DLD1 (cell line): ENCODE data around the gene TNFRSF8.

Experiments
- in situ Hi-C: cut with HindIII; loops from 2 replicates; pipeline ENCODE4 v1.10.0; 2017; ENCODE audit warnings: low sequenced_read_pairs

TNFRSF8 gene

DNA sequence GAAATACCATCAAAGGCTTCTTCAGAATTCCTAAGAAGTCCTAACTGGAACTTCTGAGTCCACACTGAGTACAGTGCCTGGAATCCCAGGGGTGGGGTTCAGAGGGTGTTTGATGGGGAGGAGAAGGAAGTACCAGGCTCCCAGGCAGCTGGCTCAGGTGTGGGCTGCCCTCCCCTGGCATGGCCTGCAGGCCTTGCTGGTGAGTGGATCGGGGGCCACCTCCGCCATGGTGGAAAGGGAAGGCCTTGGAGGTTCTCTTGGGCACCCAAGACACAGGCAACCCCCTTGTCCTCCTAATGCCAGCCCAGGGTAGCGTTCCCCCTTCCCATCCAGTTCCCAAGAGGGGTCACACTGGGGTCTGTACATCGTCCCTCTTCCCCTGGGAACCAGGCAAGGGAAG is 76.9 kb downstream of the TNFRSF8 start:
- in situ Hi-C loops: no loop called here

DNA sequence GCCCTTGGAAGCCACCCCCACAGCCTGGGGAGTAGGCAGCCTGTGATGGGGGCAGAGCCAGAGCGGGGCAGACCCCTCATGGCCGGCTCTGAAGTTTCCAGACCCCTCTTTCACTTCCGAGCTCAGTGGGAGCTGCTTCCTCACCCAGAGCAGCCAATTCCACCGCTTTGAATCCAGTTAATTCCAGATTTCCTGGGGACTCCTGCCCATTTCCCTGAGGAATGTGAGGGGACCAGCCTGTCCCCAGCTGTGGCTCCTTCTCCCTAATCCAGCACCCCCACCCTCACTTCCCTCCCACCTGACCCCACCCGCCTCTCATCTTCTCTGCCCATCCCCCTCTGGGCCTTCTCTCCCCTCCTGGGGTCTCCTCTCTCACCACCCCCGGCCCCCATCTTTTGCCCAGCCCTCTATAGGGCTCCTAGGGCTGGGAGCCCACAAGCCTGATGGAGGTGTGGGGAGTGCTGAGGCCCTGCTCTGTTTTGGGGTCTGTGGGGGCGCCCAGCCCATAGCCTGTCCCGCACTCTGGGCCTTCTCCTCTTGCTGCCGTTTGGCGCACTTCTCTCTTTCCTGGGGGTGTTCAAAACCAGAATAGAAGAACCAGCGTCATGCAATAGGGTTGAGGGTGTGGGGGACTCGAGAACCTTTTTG is 77.5 kb downstream of the TNFRSF8 start:
- in situ Hi-C loops: no loop called here

DNA sequence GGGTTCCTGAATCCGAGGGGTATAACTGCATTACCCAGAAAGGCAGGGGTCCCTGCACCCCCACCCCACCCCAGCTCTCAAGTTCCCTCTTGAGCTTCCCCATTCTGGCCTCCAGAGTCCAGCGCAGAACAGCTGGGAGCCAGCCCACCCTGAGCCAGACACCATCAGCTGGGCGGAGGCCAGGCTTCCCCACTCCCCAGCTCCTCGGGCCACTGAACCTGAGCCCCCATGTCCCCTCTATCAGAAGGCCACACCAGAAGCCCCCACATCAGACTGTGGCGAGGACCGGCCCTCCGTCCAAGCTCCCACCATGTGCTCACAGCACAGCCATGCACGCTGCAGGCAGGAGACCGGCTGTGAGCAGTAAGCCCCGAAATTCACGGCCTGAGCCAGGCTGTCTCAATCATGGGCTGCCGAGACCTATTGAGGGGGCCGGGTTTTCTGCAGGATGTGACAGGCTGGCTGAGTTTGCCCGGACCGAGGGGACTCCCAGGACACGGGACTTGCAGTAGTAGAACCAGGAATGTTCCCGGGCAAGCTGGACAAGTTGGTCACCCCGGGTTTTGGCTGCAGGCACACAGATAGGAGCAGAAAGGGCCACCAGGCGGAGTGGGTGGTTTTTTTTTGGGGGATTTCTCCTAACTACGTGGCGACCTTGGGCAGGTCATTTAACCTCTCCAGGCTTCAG is 78.2 kb downstream of the TNFRSF8 start:
- in situ Hi-C loops: no loop called here

DNA sequence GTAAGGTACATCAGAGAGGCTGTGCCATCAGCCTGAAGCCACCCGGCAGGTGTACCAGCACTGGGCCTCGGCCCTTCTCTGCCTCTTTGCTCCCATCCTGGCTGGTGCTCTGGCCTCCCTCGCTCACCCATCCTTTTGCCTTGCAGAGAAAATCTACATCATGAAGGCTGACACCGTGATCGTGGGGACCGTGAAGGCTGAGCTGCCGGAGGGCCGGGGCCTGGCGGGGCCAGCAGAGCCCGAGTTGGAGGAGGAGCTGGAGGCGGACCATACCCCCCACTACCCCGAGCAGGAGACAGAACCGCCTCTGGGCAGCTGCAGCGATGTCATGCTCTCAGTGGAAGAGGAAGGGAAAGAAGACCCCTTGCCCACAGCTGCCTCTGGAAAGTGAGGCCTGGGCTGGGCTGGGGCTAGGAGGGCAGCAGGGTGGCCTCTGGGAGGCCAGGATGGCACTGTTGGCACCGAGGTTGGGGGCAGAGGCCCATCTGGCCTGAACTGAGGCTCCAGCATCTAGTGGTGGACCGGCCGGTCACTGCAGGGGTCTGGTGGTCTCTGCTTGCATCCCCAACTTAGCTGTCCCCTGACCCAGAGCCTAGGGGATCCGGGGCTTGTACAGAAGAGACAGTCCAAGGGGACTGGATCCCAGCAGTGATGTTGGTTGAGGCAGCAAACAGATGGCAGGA is 79.2 kb downstream of the TNFRSF8 start:
- in situ Hi-C loops: no loop called here

DNA sequence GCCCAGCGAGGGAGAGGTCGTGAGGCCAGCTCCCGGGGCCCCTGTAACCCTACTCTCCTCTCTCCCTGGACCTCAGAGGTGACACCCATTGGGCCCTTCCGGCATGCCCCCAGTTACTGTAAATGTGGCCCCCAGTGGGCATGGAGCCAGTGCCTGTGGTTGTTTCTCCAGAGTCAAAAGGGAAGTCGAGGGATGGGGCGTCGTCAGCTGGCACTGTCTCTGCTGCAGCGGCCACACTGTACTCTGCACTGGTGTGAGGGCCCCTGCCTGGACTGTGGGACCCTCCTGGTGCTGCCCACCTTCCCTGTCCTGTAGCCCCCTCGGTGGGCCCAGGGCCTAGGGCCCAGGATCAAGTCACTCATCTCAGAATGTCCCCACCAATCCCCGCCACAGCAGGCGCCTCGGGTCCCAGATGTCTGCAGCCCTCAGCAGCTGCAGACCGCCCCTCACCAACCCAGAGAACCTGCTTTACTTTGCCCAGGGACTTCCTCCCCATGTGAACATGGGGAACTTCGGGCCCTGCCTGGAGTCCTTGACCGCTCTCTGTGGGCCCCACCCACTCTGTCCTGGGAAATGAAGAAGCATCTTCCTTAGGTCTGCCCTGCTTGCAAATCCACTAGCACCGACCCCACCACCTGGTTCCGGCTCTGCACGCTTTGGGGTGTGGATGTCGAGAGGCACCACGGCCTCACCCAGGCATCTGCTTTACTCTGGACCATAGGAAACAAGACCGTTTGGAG is 80.0 kb downstream of the TNFRSF8 start:
- in situ Hi-C loops: no loop called here

DNA sequence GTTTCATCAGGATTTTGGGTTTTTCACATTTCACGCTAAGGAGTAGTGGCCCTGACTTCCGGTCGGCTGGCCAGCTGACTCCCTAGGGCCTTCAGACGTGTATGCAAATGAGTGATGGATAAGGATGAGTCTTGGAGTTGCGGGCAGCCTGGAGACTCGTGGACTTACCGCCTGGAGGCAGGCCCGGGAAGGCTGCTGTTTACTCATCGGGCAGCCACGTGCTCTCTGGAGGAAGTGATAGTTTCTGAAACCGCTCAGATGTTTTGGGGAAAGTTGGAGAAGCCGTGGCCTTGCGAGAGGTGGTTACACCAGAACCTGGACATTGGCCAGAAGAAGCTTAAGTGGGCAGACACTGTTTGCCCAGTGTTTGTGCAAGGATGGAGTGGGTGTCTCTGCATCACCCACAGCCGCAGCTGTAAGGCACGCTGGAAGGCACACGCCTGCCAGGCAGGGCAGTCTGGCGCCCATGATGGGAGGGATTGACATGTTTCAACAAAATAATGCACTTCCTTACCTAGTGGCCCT is 80.6 kb downstream of the TNFRSF8 start:
- in situ Hi-C loops: no loop called here

- in situ Hi-C loops: no loop called here
Observed at GRCh38 chr1:12144236-12144635, 81.1 kb downstream of the TNFRSF8 start.

DNA sequence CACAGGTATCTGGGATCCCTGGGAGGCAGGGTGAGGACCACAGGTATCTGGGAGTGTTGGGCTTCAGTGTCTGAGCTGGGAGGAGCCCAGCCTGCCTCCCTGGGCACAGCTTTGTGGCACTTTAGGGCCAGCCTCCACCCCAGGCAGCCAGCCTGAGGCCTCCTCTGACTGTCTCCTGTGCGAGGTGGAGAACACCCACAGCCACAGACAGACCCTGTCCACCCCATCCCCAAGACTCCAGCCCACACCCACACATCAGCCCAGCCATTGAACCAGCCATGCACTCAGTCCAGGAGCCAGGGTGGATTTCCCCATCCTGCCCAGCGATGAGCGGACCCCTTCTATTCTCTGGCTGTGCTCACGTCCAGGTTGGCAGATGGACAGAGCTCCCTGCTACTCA is 81.9 kb downstream of the TNFRSF8 start:
- in situ Hi-C loops: no loop called here

DNA sequence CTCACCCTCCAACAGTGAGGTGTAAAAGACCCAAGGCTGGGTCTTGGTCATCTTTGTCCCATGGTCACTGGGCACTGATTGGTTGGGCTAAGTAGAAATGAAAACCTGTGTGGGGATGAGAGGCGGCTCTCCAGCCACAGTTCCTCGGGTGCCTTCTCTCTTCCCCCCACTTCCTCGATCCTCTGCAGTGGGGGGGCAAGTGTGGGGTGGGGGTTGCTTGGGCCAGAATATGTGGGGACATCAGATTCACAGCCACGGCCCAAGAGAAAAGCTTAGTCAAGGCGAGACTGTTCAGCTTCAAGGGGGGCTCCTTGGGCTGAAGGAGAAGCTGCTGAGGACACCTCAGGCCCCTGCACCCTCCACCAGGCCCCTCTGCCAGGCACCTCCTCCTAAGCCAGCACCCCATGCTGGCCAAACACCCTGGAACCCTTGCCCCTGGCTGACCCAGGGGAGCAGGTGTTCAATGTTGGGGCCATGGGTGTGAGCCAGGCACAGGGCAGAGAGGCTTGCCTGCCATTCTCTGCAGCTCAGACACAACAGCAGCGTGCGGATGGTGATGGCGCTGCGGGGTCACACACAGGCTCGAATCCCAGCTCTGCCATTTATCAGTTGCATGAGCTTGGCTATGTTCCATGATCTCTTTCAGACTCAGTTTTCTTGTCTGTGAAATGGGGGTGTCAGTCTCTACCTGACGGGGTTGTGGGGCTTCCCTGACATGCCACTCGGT is 82.7 kb downstream of the TNFRSF8 start:
- in situ Hi-C loops: no loop called here

- in situ Hi-C loops: no loop called here
Observed at GRCh38 chr1:12146343-12147112, 83.4 kb downstream of the TNFRSF8 start.

- in situ Hi-C loops: no loop called here
Observed at GRCh38 chr1:12147201-12147701, 84.1 kb downstream of the TNFRSF8 start.

DNA sequence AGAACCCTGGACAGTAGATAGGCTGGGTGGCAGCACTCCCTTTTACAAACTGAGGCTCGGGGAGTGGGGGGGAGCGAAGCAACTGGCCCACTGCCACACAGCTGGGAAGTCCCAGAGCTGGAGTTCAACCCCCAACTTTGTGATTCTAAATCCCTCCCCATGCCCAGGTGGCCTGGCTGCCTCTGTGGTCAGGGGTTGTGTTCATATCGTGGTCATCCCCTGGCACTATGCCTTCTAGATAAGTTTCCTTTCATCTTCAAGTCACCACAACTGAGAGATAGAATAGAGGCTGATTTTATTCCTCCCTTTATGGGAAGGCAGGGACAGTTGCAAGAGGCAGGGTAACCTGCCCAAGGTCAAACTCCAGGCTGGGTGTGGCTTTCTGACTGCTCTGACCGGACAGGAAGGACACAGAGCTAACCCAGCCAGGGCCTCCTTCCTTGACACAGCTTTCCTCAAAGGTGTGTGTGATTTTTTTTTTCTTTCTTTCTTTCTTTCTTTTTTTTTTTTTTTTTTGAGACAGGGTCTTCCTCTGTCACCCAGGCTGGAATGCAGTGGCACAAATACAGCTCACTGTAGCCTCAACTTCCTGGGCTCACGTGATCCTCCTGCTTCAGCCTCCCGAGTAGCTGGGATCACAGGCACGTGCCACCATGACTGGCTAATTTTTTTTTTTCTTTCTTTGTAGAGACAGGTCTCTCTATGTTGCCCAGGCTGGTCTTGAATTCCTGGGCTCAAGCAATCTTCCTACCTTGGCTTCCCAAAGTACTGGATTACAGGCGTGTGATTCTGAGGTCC is 85.3 kb downstream of the TNFRSF8 start:
- in situ Hi-C loops: no loop called here

DNA sequence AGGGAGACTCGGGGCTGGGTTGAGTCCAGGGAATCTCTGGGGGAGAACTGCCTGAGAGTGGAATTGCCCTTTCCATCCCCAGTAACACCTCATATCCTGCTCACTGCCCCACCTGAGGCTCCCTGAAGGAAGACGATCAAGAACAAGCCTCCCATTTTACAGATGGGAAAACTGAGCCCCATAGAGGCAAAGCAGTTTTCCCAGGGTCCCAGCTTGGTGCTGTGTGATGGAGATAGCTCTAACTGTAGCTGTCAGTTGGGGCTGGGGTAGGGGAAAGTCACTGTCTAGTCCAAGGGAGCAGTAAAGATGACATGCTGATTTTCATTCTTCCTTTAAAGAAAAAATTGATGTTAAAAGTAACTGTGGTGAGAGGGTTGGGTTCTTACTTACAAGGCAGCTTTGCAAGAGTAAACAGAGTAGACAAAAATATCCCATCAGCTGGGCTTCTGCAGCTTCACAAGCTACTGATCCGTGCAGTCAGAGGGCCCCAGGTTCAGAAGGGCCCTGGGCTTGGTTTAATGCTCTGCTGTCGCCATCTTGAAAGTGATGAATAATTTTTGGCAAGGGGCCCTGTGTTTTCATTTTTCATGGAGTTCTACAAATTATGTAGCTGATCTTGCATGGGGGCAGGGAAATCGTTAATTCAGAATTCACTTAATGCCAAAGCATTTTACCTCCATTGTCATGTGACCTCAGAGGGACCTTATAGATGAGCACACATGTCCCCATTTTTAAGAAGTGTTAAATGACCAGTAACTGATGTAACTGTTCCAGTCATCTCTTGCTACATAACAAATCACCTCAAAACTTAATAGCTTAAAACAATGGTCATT is 86.1 kb downstream of the TNFRSF8 start:
- in situ Hi-C loops: no loop called here

- in situ Hi-C loops: no loop called here
Observed at GRCh38 chr1:12149791-12150175, 86.7 kb downstream of the TNFRSF8 start.

- in situ Hi-C loops: no loop called here
Observed at GRCh38 chr1:12150456-12151200, 87.5 kb downstream of the TNFRSF8 start.

- in situ Hi-C loops: no loop called here
Observed at GRCh38 chr1:12151465-12151864, 88.4 kb downstream of the TNFRSF8 start.
